DMS114 treated with DMSO at 0.1 percent for 48 hours (cell line): ENCODE data around the gene KCP.
"Not testable (repeated sequence)": the region's sequence is repeated elsewhere in the genome, so short reads cannot be mapped to it uniquely, and the experiment has no call there.

ENCODE experiments used
- DNase-seq: peaks from one replicate; lab custom pipeline; 2025; ENCODE audit not compliant: unreplicated experiment; lab: John Stamatoyannopoulos, UW

The KCP gene

DNA sequence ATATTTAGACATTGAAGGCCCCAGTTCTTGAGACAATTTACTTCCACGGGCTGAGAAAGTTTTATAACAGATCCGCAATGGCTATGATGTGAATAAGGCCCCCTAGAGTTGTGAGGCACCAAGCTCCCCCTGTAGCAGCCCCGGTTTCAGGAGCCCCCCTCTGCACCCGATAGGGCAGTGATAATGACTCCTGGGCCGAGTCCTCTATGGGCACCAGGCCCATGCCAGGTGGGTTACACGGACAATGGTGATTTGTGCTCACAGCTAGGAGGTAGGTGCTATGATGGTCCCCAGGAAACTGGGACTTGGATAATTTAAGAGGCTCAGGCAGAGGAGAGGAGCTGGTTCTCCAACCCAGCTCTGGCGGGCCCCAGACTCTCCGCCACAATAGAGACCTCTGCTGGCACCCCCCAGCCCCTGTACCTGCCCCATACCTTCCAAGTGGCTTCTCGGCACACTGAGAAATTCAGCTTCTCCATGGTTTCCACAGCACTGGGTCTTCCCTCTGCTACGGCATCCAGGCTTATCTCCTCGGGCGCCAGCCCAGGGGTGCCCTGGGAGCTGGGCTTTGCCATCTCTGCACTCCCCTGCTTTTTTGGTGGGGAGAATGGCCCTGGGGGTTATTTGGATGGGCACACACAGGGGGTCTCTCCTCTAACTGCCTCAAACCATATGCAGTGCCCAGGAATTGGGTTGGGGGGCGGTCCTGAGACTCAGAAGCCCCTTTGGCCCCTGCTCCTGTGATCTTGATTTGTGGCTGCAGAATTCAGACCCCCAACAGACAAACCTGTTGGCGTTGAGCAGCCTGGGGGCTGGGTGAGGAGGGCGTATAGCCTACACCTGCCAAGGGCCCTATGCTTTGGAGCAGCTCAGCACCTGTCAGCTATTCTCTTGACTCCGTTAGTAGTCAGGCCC, 12.2 kb upstream of the KCP start:
- DNase-seq, result no peak

DNA sequence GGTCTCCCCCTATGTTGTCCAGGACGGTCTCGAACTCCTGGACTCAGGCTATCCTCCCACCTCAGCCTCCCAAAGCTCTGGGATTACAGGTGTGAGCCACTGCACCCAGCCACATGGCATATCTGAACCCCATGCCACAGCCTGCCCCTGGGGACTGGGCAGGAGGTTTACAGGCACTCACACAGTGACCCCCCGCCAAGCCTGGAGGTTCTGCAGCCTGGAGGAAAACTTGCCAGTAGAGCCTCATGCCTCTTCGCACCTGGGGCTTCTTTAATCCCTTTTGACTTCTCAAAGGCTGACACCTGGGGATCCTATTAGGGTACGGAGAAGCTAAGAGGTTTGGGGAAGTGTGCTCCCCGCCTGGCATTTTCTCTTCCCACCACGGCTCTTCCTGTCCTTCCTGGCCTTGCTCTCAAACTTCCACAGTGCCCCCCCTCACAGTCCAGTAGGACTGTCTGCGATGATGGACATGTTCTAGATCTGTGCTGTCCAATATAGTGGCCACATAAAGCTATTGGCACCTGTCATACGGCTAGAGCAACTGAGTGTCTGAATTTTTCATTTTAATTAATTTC, 11.4 kb upstream of the KCP start:
- no peak for DNase-seq

DNA sequence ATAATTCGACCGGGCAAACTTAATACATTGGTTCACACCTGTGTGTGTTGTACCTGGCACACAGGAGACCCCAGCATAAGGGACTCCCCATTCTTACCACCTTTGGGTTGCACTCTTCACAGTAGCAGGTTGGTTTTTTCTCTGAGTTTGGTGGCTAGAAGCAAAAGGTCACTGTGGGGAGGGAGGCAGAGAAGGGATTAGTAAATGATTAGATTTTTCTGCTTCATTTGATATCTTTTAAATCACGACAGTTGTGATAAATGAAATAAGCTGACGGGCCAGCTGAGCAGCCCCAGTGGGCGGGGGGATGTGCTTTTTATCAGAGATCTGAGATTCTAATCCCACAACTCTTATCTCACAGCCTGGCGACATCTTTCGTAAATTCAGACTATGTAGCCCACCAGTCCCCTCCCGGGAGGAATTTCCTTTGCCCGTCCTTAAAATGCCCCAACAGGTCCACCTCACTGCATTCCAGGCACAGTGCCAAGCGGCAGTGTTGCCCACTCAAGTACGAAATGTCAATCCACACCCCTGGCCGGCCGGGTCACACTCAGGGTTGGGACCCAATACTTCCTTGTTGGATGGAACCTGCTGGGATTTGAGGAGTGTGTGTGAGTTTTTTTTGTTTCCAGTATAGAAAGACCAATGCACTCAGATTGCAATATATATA, 10.5 kb upstream of the KCP start:
- no peak for DNase-seq

DNA sequence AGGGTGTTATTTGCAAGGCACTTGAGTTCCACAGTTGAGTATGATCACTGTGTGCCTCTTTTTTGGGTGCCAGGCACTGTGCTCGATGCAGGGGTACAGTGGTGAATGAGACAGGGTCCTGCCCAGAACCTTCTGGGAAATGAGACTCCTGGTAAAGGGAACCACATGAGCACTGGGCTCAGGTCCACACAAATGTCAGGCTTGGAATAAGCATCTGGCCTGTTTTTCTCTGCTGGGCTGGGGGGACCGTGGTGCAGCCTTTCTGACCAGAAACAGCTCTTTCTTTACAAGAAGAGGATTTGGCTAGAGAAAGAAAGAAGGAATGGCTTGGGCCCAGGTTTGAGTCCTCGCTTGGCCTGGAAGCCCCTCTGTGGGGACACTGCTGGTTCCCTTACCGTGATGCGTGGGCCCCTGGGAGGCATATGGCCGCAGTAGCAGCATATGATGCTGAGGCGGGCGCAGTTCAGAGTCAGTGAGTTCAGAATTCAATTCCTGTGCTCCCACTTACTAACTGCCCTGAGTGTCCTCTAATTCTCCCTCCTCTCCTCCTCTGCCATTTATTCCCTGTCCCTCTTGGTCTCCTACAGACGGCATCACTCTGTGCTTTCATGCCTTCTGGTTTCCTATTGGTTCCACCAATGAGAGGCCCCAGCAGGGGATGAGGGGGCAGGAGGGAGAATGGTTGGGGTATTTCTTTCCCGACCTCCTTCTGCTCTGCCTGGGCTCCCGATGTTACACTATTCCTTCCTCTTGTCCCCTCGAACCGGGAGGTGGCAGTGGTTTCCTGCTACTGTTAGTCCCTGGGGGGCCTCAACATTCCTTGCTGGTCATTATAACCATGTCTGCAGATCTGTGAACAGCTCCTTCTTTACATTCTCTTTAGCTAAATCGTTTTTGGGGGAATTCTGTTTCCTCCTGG, 9.6 kb upstream of the KCP start:
- DNase-seq, result no peak

DNA sequence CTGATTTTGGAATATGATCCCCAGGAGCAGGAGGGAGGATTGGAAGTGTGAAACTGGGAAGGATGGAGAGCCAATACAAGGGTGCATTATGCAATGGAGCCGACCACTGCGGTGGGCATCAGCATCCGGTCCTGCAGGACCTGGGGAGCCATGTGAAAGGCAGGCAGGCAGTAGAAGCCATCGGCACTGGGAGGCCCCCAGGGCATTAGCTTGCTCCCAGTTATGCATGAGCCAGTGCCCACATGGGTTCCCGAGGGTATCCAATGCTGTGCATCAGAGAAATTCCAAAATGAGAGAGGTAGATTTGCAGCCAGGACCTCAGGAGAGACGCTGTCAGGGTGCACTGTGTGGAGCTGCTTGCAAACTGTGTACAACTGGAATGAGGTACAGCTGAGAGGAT, 8.7 kb upstream of the KCP start:
- no peak for DNase-seq

DNA sequence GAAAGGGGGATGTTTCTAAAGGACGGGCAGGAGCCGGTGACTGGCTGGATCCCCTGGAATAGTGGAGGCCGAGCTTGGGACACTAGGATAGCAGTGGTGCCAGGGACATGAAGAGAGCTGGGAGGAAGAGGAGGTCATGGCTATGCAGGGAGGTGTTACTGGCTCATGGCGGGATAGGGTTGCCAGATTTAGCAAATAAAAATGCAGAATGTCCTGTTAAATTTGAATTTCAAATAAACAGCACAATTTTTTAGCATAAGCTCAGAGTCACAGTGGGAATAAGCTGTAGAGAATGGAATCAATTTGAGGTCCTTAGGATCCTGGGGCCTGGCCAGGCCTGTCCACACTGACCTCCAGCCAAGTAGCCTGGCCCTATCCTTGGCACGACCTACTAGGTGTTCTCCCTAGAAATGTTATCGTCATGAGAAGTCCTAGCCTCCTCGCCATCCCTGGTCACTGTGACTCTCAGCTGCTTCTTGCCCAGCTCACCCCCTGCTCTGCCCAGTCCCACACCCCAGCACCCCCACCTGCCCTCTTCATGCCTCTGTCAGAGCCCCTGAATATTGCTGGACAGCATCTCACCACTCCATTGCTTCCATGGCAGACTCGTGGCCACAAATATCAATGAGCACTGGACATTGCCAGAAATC, 7.6 kb upstream of the KCP start:
- no peak for DNase-seq

DNA sequence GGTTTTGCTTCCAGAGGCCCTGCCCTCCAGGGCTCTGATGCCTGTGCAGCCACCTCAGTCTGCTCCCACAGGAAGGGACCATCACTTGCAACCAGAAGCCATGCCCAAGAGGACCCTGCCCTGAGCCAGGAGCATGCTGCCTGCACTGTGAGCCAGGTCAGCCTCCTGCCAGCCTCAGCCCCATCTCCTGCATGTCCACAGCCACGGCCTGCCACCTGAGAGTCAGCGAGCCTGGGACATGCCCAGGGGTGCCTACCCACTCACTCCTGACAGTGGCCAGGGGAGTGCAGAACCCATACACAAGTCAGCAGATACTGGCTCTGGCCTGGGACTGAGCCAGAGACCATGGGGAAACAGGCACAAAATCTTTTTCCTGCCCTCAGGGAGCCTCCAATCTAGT, 6.6 kb upstream of the KCP start:
- no peak for DNase-seq

DNA sequence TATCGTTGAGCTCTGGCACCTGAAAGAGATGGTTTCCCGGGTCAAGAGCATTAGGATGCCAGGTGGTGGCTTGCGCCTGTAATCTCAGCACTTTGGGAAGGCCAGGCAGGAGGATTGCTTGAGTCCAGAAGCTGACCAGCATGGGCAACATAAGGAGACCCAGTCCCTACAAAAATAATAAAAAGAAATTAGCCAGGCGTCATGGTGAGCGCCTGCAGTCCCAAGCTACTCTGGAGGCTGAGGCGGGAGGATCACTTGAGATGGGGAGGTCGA, 6.1 kb upstream of the KCP start:
- DNase-seq, result no peak

DNA sequence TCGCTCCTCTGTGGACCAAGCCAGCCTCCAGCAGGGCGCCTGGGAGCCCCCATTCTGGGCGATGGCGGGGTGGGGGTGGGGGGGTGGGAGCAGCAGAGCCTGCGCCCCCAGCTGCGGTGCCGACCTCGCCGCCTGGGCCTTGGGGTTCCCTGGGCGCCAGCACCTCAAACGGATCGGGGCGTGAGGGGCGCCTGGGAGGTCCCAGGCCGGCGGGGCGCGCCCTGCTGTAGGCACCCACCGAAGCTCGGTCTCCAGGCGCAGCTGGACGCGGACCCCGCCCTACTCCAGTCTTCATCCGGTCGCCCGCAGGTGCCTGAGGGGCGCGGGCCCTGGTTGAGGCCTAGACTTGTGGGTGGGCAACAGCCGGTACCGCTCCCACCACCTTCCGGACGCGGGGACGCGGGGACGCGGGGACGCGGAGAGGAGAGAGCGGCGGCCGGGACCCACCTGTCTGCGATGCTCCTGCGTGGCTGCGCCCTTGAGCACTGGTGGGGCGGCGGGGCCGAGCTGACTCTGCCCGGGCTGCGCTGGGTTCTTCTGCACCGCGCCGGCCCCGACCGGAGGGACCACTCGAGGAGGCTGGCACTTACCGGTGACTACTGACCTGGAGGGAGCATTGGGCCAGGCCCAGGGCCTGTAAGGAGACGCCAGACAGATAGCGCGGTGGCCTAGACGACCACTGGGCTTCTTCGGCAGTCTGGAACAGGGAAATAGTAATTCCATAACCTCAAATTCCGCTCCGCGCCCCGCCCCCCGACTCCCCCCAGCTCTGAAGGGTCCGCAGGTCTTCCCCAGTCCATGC, 5.5 kb upstream of the KCP start:
- DNase-seq, result no peak

DNA sequence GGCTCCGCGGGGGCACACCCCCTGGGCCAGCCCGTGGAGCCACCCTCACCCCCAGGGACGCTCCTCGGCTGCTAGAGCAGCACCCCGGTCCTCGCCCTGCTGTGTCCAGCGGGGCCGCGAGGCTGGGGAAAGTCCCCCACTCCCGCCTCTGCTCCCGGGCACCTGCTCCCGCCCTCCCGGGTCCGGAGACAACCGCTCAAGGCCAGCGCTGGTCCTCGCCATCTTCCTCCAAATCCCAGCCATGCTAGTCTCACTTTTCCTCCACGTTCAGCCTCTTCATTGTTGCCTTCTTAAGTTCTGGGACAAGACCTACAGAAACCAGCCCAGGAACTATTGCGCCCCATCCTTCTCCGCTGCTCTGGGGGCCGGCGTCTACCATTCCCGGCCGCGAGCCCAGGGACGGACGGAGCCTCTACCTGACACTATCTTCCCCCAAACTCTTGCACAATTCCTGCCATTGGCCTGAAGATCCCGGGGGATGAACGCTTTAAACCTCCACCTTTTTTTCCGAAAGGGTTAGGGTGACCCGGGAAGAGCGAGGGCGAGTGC, 4.8 kb upstream of the KCP start:
- no peak for DNase-seq

DNA sequence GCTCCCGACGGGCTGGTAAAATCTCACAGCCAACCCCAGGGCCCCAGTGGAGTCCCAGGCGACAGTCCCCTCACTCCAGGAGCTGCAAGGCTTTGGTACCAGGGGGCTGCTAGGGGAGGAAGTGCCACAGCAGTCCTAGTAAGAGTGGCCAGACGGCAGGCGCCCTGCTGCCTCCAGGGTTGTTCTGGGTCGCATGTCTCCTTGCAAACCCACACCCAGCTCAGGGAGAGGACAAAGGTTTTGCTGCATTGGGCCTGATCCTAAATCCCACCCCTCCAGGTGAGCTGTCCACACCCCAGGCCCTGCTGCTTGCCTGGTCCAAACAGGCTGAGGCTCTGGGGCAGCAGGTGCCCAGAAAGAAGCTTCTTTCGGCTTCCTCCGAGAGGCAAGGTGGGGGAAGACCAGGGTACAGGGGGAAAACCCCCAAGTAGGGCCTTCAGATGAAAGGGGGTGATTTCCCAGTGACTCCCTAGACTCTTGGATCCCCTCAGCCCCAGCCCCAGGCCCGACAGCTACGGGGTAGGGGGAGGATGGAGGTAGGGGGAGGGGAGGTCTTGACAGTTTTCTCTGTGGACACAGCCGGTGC, 4.2 kb upstream of the KCP start:
- no peak for DNase-seq

DNA sequence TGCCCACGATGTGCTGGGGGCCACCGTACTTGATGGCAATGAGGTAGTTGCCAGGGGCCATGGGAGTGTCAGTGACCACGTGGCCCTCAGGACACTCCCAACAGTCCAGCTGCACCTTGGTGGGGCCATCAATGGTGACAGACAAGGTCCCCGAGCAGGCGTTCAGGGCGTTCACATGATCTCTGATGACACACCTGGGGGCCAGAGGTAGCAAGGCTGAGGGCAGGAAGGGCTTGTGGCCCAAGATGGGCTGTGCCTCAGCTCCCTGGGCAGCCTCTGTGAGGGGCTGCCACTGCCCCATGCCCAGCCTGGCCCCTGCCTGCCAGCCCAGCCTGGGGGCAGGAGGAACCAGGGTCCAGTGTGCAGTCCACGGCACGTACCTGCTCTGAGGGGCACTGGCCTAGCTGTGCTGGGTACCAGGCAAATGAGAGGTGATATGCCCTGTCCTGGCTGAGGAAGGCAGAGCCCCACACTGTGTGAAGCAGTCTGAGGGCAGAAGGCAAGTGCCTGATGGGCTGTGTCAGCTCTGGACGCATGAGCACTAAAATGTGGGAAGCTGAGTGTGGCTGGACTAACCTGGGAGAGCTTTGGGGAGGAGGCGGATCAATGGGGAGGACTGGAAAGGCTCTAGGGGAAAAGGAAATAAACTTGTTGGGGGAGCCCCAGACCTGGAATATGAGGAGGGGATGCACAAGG, 3.5 kb upstream of the KCP start:
- DNase-seq, result no peak

DNA sequence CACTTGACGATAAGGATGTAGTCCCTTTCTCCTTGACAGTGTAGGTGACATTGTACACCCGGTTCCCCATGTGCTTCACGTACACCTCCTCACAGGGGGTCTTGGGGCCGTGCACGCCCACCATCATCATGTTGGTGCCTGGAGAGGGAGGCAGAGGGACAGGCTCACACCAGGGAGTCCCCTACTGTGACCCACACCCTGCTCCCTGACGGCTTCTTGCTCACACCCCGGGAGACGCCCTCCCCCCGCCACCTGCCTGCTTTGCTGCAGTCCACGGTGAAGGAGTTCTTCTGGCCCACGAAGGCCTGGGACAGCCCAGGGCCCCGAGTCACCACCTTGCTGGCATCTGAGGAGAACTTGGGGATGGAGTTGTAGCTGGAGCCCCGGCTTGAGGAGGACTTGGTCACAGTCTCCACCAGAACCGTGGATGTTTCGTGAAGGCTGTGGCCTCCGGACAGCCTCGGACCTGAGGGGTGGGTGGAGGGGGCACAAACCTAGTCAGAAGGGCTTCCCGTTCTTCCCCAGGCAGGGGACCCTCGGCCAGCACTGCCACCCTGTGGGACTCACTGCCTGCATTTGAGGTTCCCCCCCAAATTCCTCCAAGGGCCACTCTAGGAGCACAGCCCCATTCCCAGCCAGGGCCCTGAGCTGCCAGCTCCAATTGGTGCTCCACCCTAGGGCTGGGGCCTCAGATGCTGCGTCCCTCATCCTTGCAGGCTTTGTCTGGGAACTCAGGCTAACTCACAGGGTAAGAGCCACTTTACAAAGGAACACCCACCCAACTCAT, 2.4 kb upstream of the KCP start:
- not testable (repeated sequence) for DNase-seq

DNA sequence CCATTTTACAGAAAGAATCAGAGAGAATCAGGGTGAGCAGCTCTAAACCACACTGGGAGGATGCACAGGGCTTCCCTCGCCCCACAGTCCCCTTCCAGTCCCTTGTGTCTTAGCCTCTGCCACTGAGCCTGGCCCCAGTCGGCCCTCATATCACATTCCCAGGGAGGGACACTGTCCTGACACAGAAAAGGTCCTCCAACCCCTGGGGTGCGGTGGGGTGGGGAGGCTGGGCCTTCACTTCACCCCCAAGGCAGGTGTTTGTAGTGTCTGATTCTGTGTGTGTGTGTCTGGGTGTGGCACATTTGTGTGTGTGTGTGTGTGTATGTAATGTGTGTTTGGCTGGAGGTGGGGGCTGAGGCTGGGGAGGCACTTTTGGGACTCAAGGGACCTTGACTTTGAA, 1.8 kb upstream of the KCP start:
- no peak for DNase-seq

DNA sequence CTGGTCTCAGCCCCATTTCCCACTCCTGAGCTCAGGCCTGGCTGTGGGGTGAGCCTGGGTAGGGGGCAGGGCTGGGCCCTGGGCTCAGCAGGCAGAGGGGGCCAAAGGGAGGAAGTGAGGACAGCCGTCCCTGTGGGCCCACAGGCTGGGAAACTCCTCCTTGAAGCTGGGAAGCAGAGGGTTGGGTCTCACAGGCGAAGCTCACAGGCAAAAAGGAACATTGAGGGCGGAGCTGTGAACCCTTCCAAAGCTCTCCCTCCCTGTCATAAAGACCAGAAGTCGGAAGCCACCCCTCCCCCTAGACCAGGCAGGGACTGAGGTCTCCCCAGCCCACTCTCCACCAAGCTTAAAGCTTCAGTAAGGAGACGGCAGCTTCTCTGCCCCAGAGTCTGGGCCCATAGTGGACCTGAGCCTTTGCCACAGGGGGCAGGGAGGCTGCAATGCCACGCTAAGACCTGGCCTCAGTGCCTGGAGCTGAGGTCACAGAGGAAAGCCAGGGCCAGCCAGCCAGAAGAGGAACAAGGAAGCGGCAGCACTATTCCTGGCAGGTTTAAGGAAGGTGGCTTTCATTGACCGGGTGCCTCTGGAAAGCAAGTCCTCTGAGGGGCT, 1.0 kb upstream of the KCP start:
- DNase-seq, result no peak

DNA sequence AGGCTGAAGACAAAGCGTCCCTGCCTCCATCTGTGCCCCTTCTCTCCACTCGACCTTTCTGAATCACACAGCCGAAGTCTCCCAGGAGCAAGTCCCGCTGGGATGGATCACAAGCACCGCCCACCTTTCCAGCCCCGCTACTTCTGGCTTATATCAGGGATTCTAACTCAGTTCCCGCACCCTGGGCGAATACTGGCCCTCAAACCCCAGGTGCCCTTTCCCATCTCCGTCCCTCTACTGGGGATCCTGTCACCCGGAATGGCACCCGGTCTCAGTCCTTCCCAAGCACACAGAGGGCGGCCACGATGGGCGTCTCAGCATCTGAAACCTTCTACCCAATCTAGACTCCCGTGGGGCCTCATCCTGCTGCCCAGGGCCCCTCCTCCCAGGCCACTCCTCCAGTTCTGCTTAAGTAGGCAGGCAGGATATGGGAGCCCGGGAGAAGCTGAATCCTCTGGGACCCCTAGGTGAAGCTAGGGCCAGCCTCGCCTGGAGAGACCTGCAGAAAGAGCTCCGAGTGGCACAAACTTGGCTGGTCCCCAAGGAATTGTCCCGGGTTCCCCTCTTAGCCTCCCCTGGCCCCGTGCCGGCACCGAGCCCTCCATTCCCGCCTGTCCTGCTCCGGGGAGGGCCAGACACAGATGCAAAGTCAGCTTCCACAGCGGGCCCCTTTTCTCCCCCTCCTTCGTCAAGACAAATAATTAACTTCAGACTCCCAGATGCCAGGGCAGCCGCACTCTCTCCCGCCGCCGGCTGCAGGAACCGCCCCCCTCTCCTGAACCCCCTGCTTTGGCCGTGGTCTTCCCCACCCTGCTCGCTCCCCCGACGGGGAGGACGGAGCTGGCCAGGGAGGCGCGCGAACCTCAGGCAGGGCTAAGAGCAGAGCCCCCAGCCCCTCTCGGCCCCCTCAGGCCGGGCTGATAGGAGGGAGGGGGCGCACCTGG, 612 bp downstream of the KCP start:
- DNase-seq, result no peak
